CD4-positive, alpha-beta T cell treated with Interleukin-6 for 4 hours (primary cell): ENCODE measurements around the gene KCNT1.

Experiments used
- DNase-seq: peaks from one replicate; pipeline ENCODE4 v3.0.0-alpha.2; 2020; ENCODE audit warnings: mixed read lengths

Gene KCNT1

DNA sequence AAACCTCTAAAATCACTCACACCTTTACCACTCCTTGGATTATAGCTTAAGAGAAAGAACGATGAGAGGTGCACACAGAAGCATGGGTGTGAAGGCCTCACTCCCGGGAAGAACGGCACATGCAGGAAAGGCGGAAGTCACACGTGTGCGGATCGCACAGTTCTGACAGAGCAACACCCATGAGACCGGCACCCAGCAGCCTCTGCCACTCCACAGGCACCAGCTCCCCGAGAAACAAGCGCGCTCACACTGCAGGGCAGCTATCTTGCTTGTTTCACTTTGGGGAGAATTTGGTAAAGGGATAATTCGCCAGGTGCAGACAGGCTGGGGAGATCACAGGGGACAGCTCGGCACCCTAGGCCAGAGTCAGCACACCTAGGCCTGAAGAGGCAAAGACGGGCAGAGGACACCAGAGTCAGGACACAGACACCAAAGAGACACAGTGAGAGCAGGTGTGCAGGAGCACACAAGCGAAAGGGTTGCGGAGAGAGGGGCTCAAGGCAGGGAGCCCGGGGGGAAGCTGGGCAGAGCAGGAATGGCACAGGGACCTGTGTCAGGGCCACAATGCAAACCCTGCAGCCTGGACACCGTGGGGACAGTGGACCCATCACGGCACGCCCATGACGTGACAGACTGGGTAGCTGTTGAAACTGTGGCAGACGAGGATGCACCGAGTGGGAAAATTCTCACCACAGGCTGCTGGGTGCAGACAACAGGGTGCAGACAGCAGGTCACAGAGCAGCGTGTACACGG, 123.6 kb downstream of the KCNT1 start:
- DNase-seq = no peak

DNA sequence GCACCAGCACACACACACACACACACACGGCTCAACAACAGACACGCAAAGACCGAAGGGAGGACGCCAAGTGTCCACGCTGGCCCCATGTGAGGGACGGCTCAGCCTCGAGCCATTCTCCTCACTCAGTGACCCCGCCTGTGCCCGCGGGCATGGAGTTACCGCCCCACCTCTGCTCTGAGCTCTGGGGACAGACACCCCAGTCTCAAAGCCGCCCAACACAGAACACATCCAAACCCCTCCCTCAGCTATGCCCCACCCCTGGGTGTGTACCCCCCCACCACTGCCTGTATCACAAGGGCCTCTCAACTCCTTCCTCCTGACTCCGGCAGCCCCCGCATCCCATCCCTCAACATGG, 124.2 kb downstream of the KCNT1 start:
- no peak for DNase-seq

DNA sequence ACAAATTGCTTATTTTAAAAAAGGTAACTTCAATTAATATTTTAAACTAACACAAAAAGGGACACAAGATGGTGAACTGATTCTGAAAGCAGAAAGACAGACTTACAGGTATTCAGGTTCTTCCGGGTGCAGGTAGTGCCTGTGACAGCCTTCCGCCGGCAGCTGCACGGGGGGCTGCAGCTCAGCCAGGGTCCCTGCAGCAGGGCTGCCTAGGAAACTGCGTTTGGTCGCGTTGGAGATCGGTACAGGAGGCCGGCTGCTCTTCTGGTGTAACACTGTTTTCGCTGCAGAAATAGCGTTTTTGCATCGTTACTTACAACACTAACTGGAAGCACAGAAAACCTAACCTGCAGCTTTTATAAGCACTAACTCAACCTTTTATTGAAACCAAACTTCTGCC, 125.3 kb downstream of the KCNT1 start:
- no peak for DNase-seq

DNA sequence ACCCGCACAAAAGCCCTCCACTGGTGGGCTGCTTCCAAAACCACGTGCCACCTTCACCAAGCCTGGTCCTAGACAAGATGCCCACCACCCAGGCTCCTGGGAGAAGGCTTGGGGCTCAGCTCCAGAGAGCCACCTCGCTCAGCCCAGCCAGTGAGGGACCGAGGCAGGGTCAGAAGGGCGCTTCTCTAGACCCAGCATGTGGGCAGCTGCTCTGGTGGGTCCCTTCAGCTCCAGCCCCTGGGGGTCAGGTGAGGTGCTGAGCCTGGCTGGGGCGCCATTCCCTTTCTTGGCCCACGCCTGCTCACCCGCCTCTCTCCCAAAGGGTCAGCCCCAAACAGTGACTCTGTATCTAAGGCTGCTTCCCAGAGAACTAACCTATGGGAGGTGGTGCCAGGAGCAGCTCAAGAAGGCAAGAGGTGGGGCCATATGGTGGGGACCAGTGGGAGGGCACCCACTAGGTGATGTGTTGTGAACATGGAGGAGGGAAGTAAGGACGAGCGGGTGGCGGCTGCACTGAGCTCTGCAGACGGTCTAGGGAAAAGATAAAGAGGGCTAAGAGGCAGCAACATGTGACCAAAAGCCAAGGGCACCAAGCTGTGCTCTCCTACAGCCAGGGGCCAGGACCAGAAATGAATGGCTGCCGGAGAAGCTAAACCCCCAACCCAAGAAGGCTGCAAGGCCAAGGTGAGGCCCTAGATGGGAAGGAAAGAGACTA, 126.0 kb downstream of the KCNT1 start:
- no peak for DNase-seq

DNA sequence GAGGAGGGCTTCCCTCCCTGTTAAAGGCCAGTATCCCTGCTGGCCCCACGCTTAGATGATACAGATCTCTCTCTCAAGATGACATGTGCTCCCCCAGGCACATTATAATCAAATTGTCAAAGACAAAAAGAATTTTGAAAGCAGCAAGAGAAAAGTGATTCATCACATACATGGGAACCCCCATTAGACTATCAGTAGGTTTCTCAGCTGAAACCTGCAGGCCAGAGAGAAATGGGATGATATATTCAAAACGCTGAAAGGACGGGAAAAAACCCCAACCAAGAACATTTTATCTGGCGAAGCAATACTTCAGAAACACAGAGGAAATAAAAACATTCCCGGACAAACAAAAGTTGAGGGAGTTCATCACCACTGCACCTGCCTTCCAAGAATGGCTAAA, 126.7 kb downstream of the KCNT1 start:
- DNase-seq = no peak

- no peak for DNase-seq
Measured at GRCh38 chr9:135830496-135830895, 128.5 kb downstream of the KCNT1 start.

GRCh38 chr9:135833864-135834263, 131.9 kb downstream of the KCNT1 start:
- no peak for DNase-seq

DNA sequence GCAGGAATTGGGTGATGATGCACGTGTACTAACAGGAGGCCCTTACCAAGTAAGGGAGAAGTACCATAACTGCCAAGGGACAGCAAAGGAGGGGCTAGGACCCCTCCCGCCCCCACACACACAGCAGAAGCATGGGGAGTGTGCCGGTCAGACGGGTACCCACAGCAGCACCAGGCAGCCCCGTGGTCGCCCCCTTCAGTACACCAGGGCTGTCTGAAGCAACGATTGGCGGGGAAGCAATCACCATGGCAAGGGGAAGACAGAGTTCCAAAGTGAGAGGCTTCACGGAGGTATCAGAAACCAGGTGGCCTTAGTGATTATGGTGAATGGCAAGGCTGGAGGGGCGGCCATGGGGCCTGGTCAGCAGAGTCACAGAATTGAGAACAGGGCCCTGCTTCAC, 133.1 kb downstream of the KCNT1 start:
- no peak for DNase-seq

- DNase-seq = no peak
Measured at GRCh38 chr9:135839516-135839915, 137.5 kb downstream of the KCNT1 start.

- DNase-seq = no peak
Measured at GRCh38 chr9:135840107-135840506, 138.1 kb downstream of the KCNT1 start.

DNA sequence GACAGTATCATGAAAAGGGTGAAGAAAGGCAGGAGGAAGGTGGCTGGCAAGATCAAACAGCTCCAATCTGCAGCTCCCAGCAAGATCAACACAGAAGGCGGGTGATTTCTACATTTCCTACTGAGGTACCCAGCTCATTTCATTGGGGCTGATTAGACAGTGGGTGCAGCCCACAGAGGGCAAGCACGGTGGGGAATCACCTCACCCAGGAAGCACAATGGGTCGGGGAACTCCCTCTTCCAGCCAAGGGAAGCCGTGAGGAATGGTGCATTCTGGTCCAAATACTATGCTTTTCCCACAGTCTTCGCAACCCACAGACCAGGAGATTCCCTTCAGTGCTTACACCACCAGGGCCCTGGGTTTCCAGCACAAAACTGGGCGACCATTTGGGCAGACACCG, 138.6 kb downstream of the KCNT1 start:
- no peak for DNase-seq
